Measurements from ENCODE around the gene UBALD1.

Gene UBALD1

GRCh38 chr16:4616047-4616811 is 1.5 kb upstream of the UBALD1 start:
- peak; percentile 100 for DNase-seq (ENCODE audit: low spot score)

DNA sequence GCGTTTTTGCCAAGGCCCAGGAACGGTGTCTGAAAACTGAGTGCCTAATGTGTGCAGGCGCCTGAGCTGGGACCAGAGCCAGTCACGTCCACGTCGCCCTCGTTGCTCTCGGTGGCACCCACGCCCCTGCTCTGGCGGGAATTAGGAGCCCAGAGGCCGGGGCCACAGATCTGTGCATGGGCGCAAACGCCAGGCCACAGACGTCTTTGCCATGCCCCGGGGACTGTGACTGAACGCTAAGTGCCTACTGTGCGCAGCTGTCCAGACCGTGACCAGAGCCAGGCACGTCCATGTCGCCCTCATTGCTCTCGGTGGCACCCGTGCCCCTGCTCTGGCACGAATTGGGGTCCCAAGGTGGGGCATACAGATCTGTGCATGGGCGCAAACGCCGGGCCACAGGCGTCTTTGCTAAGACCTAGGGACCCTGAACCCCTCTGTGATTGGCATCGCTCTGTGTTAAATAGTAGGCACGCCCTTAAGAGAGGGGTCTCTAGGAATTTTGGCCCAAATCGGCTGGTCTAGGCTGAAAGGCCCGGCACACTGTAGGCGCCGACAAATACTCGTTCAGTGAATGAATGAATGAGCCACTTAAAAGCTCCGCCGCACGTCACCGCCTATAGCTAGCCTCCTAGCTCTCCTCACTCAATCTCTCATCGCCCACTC is 827 bp upstream of the UBALD1 start:
- DNase-seq (ENCODE audit: low spot score): no peak

GRCh38 chr16:4613636-4614570 is 785 bp downstream of the UBALD1 start:
- DNase-seq (ENCODE audit: low spot score): peak; percentile 46

DNA sequence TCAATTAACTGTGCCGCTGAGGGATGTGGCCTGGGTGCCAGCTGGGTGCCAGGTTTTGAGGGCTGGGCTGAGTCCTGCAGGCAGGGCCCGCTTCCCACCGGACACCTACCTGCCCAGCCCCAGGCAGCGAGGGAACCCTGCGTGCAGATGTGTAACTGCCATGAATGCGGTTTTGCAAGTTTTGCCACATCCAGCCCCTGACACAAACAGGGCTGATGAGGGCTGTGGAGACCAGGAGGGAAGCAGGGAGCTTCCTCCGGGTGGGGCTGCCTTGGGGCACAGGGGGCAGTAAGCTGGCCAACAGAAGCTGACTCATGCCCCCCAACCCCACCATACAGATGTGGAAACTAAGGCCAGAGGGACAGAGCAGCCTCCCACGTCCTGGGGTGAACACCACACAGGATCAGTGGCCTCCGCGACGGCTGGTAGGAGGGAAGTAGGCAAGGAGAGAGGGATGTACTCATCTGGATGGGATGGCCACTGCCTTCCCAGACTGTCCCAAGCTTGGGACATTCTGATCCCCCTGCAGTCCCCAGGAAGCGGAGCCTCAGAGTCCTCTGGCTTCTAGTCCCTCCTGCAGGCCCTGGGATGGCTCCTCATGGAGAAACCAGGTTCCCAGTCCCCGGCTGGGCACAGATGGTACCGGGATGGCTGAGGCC is 1.6 kb downstream of the UBALD1 start:
- DNase-seq (ENCODE audit: low spot score): no peak

DNA sequence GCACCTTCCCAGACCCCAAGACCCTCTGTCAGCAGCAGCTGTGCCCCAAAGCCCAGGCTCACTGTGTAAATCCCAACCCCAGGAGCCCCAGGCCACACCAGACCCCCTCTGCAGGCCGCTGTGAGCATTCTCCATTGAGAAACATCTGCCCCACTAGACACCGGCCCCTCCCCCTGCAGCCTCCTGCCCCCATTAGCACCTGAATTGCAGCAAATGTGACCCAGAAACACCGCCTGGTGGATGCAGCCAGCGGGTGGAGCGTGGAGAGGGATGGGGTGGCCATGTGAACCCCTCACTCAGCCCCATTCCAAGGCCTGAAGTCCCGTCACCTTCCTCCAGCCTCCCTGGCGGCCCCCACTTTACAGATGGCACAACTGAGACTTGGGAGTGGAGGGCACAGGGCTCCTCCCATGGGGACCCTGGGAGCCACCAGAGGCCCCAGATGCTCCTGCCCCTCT is 2.2 kb downstream of the UBALD1 start:
- DNase-seq (ENCODE audit: low spot score): no peak

DNA sequence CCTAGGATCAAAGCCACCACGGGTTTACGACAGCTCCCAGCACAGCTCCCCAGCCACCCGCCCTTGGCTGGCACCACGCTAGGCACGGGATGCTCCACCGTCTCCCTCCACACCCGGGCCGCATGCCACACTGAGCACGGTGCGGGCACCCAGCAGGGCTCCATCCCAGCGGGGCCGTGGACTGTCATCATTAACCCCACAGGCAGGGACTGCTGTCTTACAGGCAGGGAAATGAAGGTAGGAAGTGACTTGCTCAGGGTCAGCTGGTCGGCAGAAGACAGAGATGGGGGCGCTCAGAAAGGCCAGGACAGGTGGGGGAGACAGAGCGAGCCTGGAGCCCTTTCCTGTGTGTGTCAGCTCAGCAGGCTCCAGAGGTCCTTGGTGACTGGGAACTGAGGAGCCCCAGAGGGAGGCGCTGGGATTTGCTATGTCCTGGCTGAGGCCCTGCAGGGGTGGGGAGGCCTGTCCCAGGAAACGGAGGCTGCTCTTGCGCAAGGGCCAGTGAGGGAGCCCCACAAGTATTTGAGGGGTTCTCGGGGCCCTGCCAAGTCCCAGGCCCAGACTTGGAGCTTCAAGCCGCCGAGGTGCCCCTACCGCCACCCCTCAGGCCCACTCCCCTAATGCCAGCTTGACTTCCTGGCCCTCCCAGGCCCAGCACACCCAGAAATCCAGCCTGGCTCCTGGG is 3.2 kb downstream of the UBALD1 start:
- DNase-seq (ENCODE audit: low spot score): no peak

DNA sequence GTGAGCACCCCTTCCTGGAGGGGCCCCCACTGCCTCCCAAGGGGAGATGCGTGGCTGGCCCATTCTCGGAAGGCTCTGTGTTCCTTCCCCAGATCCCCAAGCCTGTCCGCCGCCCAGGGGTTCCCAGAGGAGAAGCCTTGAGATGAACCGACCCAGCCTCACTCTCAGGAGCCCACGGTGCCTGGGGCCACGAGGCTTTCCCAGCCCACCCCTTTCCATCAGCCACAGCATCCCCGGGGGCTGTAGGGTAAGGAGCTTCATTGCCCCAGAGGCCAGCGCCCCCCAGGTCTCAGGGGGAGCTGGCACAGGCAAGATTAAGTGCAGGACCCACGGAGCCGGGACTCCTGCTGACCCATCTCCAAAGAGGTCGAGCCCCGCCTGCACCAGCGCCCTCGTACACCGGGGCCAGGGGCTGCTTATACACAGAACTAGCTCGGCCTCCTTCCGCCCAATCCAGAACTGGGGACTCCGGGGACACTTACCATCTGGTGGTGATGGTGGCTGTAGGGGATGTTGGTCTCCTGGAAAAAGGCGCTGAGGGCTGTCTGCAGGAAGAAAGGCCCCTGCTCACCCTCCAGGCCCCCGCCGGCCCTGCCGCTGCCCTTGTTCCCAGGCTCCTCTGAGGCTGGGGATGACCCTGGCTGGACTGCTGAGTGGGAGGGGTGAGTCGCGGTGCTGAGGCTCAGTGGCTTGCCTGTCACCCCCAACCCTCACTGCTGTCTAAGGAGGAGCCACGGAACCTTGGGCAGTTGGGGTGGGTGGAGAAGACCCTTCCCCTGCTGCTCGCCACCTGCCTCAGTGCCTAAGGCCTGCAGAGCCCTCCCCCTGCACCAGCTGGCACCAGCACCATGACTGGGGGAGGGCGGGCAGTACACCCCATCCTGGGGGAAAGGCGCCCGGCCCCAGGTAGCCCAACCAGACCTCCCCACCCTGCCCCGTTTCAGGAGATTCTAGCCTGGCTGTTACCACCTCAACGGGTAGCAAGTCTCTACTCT is 4.4 kb downstream of the UBALD1 start:
- DNase-seq (ENCODE audit: low spot score): no peak

GRCh38 chr16:4609200-4610010 is 5.3 kb downstream of the UBALD1 start:
- no peak for DNase-seq (ENCODE audit: low spot score)

- no peak for DNase-seq (ENCODE audit: low spot score)
Measured at GRCh38 chr16:4608704-4608980, 6.0 kb downstream of the UBALD1 start.

GRCh38 chr16:4607841-4608703 is 6.6 kb downstream of the UBALD1 start:
- no peak for DNase-seq (ENCODE audit: low spot score)

- DNase-seq (ENCODE audit: low spot score): no peak
Measured at GRCh38 chr16:4606354-4606753, 8.3 kb downstream of the UBALD1 start.

DNA sequence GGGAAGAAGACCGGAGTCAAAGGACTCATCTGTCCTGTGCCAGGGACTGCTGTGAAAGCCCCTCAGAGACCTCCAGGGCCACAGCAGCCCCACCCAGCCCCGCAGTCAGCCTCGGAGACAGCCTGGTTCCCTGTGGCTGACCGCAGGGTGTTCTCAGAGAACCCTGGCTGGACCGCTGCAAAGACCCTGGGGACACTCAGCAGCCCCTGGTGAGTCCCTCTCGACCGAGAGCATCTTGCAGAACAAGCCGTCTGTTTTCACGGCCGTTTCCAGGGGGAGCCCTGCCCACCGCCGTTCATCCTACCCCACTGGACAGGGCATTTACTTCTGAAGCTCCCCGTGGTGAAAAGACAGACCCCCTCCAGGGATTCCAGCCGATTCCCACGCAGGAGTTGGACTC is 10.3 kb downstream of the UBALD1 start:
- no peak for DNase-seq (ENCODE audit: low spot score)

- no peak for DNase-seq (ENCODE audit: low spot score)
Measured at GRCh38 chr16:4603624-4604170, 11.0 kb downstream of the UBALD1 start.

DNA sequence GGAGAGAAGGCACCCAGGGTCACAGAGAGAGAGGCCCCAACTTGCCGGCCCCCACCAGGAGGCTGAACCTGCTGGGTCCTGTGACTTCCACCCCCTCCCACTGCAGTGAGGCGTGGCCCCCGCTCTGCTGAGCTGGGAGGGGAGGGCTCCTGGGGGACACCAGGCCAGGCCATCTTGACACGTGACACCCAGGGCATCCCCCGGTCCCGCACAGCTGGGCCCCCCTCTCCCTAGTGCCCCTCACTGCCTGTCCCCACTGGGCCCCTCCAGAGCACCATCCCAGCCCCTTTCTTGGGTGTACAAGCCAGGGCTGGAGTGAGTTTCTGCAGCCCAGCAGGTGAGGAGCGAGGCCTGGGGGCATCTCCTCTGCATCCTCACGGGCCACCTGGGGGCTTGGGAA is 12.4 kb downstream of the UBALD1 start:
- DNase-seq (ENCODE audit: low spot score): no peak

- DNase-seq (ENCODE audit: low spot score): no peak
Measured at GRCh38 chr16:4601864-4602186, 12.9 kb downstream of the UBALD1 start.

DNA sequence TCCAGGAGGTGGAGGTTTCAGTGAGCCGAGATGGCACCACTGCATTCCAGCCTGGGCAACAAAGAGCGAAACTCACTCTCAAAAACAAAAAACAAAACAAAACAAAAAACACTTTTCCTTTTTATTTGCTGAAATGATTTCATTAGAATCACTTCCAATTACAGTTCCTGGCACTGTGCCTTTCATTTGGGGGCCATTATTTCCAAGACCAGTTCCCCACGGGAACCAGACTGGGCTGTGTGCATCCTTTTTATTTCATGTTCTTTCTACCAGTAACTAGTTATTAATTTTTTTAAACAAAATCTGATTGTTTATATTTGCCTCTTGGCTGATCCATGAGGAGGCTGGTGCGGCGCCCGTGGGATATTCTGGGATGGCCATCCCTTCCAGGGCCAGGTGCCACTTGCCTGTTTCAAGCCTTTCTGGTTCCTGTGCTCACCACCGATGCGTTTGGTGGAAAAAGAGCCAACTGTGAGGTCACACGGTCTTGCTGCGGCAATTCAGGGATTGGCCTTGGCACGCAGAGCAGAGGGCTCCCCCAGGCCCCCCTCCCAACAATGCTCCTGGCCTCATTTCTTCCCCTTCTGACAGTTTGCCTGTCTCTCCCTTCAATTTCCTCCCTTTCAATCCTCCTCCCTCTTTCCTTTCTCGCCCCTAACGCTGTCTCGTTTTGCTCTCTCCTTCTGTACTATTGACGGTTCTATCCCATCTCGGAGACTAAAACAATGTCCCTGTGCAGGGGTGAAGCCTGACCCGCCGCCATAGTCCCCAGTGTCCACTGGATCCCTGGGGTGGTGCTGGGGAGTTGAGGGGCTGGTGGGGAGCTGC is 13.4 kb downstream of the UBALD1 start:
- no peak for DNase-seq (ENCODE audit: low spot score)

DNA sequence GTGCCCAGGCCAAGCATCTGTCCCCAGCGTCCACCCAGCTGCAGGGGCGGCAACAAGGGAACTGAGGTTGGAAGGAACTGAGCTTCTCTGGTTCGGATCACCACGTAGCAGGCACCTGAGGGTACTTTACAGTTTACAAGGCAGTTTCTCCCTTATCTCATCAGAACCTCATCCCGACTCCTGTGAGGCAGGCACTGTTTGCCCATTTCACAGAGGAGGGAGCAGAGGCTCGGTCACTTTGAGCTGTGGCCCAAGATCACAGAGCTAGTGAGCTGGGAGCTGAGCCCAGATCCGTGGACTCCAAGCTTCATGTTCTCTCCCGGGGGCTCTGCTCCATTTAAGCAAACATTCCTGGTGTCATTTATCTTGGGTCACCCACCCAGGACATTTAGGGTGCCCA is 15.1 kb downstream of the UBALD1 start:
- no peak for DNase-seq (ENCODE audit: low spot score)

- DNase-seq (ENCODE audit: low spot score): no peak
Measured at GRCh38 chr16:4599037-4599436, 15.7 kb downstream of the UBALD1 start.

Measured in RKO (cell line).